ENCODE results near the gene PLK4. TPM values are rescaled to one million over a fixed set of nuclear protein-coding genes. Genes with fewer than 3 reads are reported as not detected.

The PLK4 gene
- 15.0 and 20.8 TPM in 2 replicates for total RNA-seq

DNA sequence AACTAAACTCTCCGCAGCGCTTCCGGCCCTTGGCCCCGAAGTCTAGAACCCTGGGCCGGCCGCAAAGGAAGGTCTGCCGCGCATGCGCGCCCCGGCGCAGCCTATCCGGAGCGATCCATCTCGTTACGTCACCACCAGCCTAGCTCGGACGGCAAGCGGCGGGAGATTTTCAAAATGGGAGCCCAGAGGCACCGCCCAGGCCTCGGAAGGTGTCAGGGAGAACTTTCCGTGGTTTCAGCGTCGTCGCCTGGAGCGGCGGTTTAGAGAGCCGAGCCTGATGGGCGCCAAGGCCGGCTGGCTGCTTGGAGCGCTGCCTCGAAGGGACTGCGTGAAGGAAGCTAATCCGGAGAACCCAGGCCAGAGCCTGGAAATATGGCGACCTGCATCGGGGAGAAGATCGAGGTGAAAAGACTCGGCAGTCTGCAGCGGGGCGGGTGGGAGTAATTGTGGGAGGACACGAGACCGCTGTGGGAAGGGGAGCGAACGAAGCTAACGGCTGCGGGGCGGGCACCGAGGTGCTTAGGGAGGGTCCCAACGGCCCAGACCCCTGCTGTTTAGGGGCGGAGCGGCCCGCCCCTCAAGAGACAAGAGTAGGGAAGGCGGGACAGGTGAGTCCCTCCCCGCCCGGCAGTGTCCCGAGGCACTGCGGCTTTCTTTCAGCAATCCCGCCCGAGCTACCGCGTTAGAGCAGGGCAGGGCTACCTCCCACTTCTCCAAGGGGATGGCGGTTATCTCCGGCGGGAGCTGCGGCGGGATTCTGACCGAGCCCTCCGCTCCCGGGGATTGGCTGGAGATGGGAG is at the start of gene PLK4:
PLK4 (plus strand) TSS at position 131 of the 800 bp plus-strand sequence; CDS start at position 373, 242 bp downstream.

Other genes starting within 250 kb of the PLK4 start
- 1.3 and 1.6 TPM in 2 replicates for gene INTU, start 247.9 kb upstream of the PLK4 start, total RNA-seq
- not detected in 2 replicates for gene SLC25A31, start 150.5 kb upstream of the PLK4 start, total RNA-seq
- 3.4 and 3.6 TPM in 2 replicates for gene HSPA4L, start 98.6 kb upstream of the PLK4 start, total RNA-seq
- gene MFSD8, start 84.3 kb downstream of the PLK4 start, total RNA-seq, result 6.1 and 6.6 TPM in 2 replicates
- 2.7 and 8.4 TPM in 2 replicates for gene ABHD18, start 84.5 kb downstream of the PLK4 start, total RNA-seq
- 8.0 and 13.4 TPM in 2 replicates for gene LARP1B, start 180.4 kb downstream of the PLK4 start, total RNA-seq

Data from bronchus fibroblast of lung (primary cell).